GM12878 (cell line): Measurements from ENCODE around the gene HINT3. TPM values are rescaled to one million over a fixed set of nuclear protein-coding genes. Genes with fewer than 3 reads are reported as not detected.

Source experiments
- ATAC-seq: fragments of 200-7000 bp; cut with Tn5 transposase; 3 replicates; pipeline ENCODE4 v1.9.1; 2020; ENCODE audit warnings: mild to moderate bottlenecking, moderate library complexity
- BruUV-seq: library from RNA; stranded (reverse); fragments of 400-500 nt; replicated peaks from 2 replicates; lab custom pipeline; 2021; lab: Mats Ljungman, UMichigan
- CTCF ChIA-PET: fragments of 300-600 bp; sonication (Branson Sonifier 250); formaldehyde crosslinking; extraction: SDS; loops from one replicate; lab custom pipeline; 2021; ENCODE audit warnings: inconsistent platforms; lab: Yijun Ruan, JAX
- POLR2A ChIA-PET: fragments of 350-600 bp; formaldehyde crosslinking; extraction: SDS; loops from one replicate; lab custom pipeline; 2021; ENCODE audit warnings: inconsistent platforms; lab: Charles Lee
- RAD21 ChIA-PET: fragments of 300-600 bp; sonication (Branson Sonifier 250); formaldehyde crosslinking; loops from one replicate; lab custom pipeline; 2023; ENCODE audit warnings: antibody characterized with exemption; ENCODE audit not compliant: unreplicated experiment; lab: Charles Lee
- SMC1A ChIA-PET: fragments of 300-600 bp; sonication (Branson Sonifier 250); formaldehyde crosslinking; loops from one replicate; lab custom pipeline; 2023; ENCODE audit not compliant: unreplicated experiment, uncharacterized antibody; lab: Charles Lee
- DNase-seq: peaks from one replicate; pipeline ENCODE4 v3.0.0-alpha.2; 2011; ENCODE audit warnings: low read depth, low spot score
- FAIRE-seq: peaks from 3 replicates; lab custom pipeline; 2011; peaks lifted over from hg19 to GRCh38; lab: Jason Lieb, UNC
- H2AFZ ChIP-seq: 2 replicates; pipeline ENCODE4 v1.6.0; 2011; ENCODE audit warnings: low read depth, low read length, control low read depth; ENCODE audit not compliant: control insufficient read depth
- H3K27ac ChIP-seq: 2 replicates; pipeline ENCODE4 v1.5.1; 2011; ENCODE audit warnings: control low read depth; ENCODE audit not compliant: control insufficient read depth, insufficient read depth
- H3K27me3 ChIP-seq, 2 experiments: replicated peaks in 1 of 2; 2 replicates each; pipeline versions ENCODE4 v1.6.0 to v1.6.1; 2011; ENCODE audit warnings: low read length in 1 of 2; ENCODE audit not compliant: control insufficient read depth in 2 of 2, insufficient read depth in 2 of 2
- H3K36me3 ChIP-seq, 2 experiments: 2 replicates each; pipeline ENCODE4 v1.5.1; 2011; ENCODE audit warnings: low read length in 1 of 2; ENCODE audit not compliant: control insufficient read depth in 2 of 2, insufficient read depth in 2 of 2
- H3K4me1 ChIP-seq: 2 replicates; pipeline ENCODE4 v1.6.1; 2011; ENCODE audit warnings: mild to moderate bottlenecking, low read length, moderate library complexity, mixed read lengths; ENCODE audit not compliant: control insufficient read depth, insufficient read depth
- H3K4me2 ChIP-seq: 2 replicates; pipeline ENCODE4 v1.6.0; 2011; ENCODE audit warnings: control low read depth; ENCODE audit not compliant: control insufficient read depth, insufficient read depth
- H3K4me3 ChIP-seq: fragments of 200-600 bp; sonication (generic); 2 replicates; pipeline ENCODE4 v1.5.1; 2016
- H3K79me2 ChIP-seq: 2 replicates; pipeline ENCODE4 v1.6.0; 2011; ENCODE audit warnings: low read length; ENCODE audit not compliant: control insufficient read depth, insufficient read depth
- H3K9ac ChIP-seq: 2 replicates; pipeline ENCODE4 v1.8.0; 2011; ENCODE audit warnings: low read length, control low read depth, mixed read lengths; ENCODE audit not compliant: control insufficient read depth, insufficient read depth
- H3K9me3 ChIP-seq: replicated peaks from 3 replicates; pipeline ENCODE4 v1.5.1; 2011; ENCODE audit warnings: mild to moderate bottlenecking, low read length; ENCODE audit not compliant: control insufficient read depth, insufficient read depth
- H4K20me1 ChIP-seq: 2 replicates; pipeline ENCODE4 v1.6.0; 2011; ENCODE audit not compliant: control insufficient read depth, insufficient read depth
- ATF2 ChIP-seq: IDR thresholded peaks from 2 replicates; pipeline ENCODE4 v1.6.1; 2012; ENCODE audit warnings: low read length, inconsistent platforms
- CBFB ChIP-seq: IDR thresholded peaks from 2 replicates; pipeline ENCODE4 v1.6.1; 2016; ENCODE audit warnings: antibody characterized with exemption, low read depth
- CBX3 ChIP-seq: fragments of 200-600 bp; sonication (generic); IDR thresholded peaks from 2 replicates; pipeline ENCODE4 v1.6.1; 2016; ENCODE audit warnings: low read depth, borderline replicate concordance
- CBX5 ChIP-seq: sonication (generic); IDR thresholded peaks from 2 replicates; pipeline ENCODE4 v1.6.1; 2016; ENCODE audit warnings: low read depth, moderate library complexity, mild to moderate bottlenecking, inconsistent platforms
- E2F8 ChIP-seq: fragments of 450-650 bp; IDR thresholded peaks from 2 replicates; pipeline ENCODE4 v1.6.1; 2018; ENCODE audit warnings: mild to moderate bottlenecking, low read depth, moderate library complexity; ENCODE audit not compliant: partially characterized antibody
- ELK1 ChIP-seq: IDR thresholded peaks from 2 replicates; pipeline ENCODE4 v1.6.1; 2012; ENCODE audit warnings: low read depth, low read length, improper control_type of control experiment
- GABPA ChIP-seq: IDR thresholded peaks from 2 replicates; pipeline ENCODE4 v1.6.1; 2014; ENCODE audit warnings: antibody characterized with exemption, low read depth, mild to moderate bottlenecking, inconsistent platforms
- IKZF1 ChIP-seq: fragments of 450-650 bp; conservative IDR thresholded peaks from 2 replicates; pipeline ENCODE4 v1.6.1; 2017; ENCODE audit warnings: antibody characterized with exemption, mild to moderate bottlenecking
- IRF5 ChIP-seq: fragments of 450-650 bp; IDR thresholded peaks from 2 replicates; pipeline ENCODE4 v1.6.1; 2017; ENCODE audit warnings: borderline replicate concordance
- POLR2AphosphoS5 ChIP-seq: IDR thresholded peaks from 2 replicates; pipeline ENCODE4 v1.6.1; 2011; ENCODE audit warnings: mild to moderate bottlenecking, low read length, inconsistent platforms
- RBBP5 ChIP-seq: fragments of 200-600 bp; sonication (generic); conservative IDR thresholded peaks from 2 replicates; pipeline ENCODE4 v1.6.1; 2016
- SUZ12 ChIP-seq: fragments of 200-600 bp; sonication (generic); IDR thresholded peaks from one replicate; pipeline ENCODE4 v1.6.1; 2018; ENCODE audit warnings: antibody characterized with exemption, mild to moderate bottlenecking; ENCODE audit not compliant: unreplicated experiment
- TARDBP ChIP-seq: IDR thresholded peaks from 2 replicates; pipeline ENCODE4 v1.6.1; 2016; ENCODE audit warnings: borderline replicate concordance
- ZNF622 ChIP-seq: fragments of 450-650 bp; IDR thresholded peaks from 2 replicates; pipeline ENCODE4 v1.6.1; 2017; ENCODE audit warnings: mild to moderate bottlenecking, inconsistent platforms
- WGBS: methylation state at CpG from one replicate; pipeline ENCODE4 v1.1.6; 2016; ENCODE audit warnings: low lambda C conversion rate; ENCODE audit not compliant: insufficient replicate concordance, insufficient coverage; ENCODE audit errors: missing lambda C conversion rate; 5-methylcytosine and 5-hydroxymethylcytosine counted together
- in situ Hi-C: fragments of 300-500 bp; cut with MboI; formaldehyde crosslinking; loops from 9 replicates; pipeline ENCODE4 v1.14.3; 2018; ENCODE audit warnings: mixed read lengths
- intact Hi-C: fragments of 100-400 bp; cut with micrococcal nuclease; formaldehyde crosslinking; loops from one replicate; pipeline ENCODE4 v1.14.2; 2022; ENCODE audit not compliant: unreplicated experiment
- polyA plus RNA-seq, 11 experiments: library from polyadenylated mRNA; depleted of rRNA in 4 of 11; unstranded in 6 of 11; stranded (reverse) in 5 of 11; fragments of >200 nt; fragmentation: Nextera tagmentation in 4 of 11; fragmentation: Illumina TruSeq in 1 of 11; extraction: Ambion mirVana in 4 of 11; extraction: Trizol in 1 of 11; gene quantifications; 1 replicate in 1 of 11; 2 replicates in 10 of 11; pipeline versions ENCODE4 v1.2.1 to v1.2.3, GENCODE V29; 2011 to 2016; ENCODE audit warnings: inconsistent platforms in 2 of 11, missing spikeins in 2 of 11, low read depth in 1 of 11
- total RNA-seq, 4 experiments: library from RNA; depleted of rRNA in 3 of 4; stranded (reverse); fragments of >200 nt in 3 of 4; fragmentation: Illumina TruSeq in 1 of 4; extraction: Trizol in 1 of 4; gene quantifications; 2 replicates each; pipeline versions ENCODE4 v1.2.1 to v1.2.3, GENCODE V29; 2013 to 2021

The HINT3 gene
- total and polyA plus RNA-seq, 10 of the 15 experiments (the other 5 are each of a cell fraction or from before 2014, with no cell fraction given), result 0.72 to 9.1 (median 5.4) TPM

GRCh38 chr6:125983246-125983945 lies 26.8 kb downstream of the HINT3 start (continued):
- TF ChIP-seq CBFB, result no peak
- TF ChIP-seq SUZ12, result no peak

- Histone ChIP-seq H3K36me3 (no peaks in the 10 kb centered on the region), H3K79me2 (peaks cover 41% of the 10 kb centered on the region), H3K9me3 (no peaks in the 10 kb centered on the region), H4K20me1 (no peaks in the 10 kb centered on the region), H3K27ac (no peak overlapping the region), H3K4me1 (peaks cover 5% of the 10 kb centered on the region; the same call in 1 of the 2 replicates), H2AFZ (no peak overlapping the region), H3K9ac (no peak overlapping the region), H3K4me3 (no peak overlapping the region), H3K4me2 (no peak overlapping the region), H3K27me3 (no peaks in the 10 kb centered on the region)
- RAD21 ChIA-PET, result interaction anchor here (1.5 kb wide), 1 partner anchor 10 kb away, joined by 7 read pairs; no protein-coding TSS in a partner anchor
- ATAC-seq (no peak), DNase-seq (no peak), FAIRE-seq (no peak)
- intact Hi-C loops (no loop called here), in situ Hi-C loops (no loop called here)
- CTCF ChIA-PET, result interaction anchor here (1.3 to 4.0 kb wide), 4 partner anchors 10 to 27 kb away, joined by 3 to 44 read pairs (median 22); no protein-coding TSS in a partner anchor
- 93% methylated on average over 2 of the region's 2 CpGs for WGBS
- POLR2A ChIA-PET, result interaction anchor here (0.7 to 1.7 kb wide), 2 partner anchors 193 to 203 kb away, joined by 3 to 13 read pairs; no protein-coding TSS in a partner anchor
- no TSS peak for BruUV-seq
- SMC1A ChIA-PET, result interaction anchor here (1.0 to 3.6 kb wide), 6 partner anchors 9 to 205 kb away, joined by 3 to 26 read pairs (median 15); no protein-coding TSS in a partner anchor
- no peak for TF ChIP-seq TARDBP
- TF ChIP-seq ZNF622, result no peak
- no peak for TF ChIP-seq GABPA
- TF ChIP-seq IRF5, result no peak
- TF ChIP-seq RBBP5, result no peak
- no peak for TF ChIP-seq CBX3
- TF ChIP-seq ELK1, result no peak
- no peak for TF ChIP-seq E2F8
- TF ChIP-seq CBX5, result no peak
- no peak for TF ChIP-seq POLR2AphosphoS5
- TF ChIP-seq ATF2, result no peak
- TF ChIP-seq IKZF1, result no peak
These were observed 27.7 kb downstream of the HINT3 start for GRCh38 chr6:125984311-125984710.
